SK-N-MC (cell line): ENCODE measurements around the gene FAF2.

Experiments used
- EZH2 ChIP-seq: fragments of 200-600 bp; sonication (generic); IDR thresholded peaks from one replicate; pipeline ENCODE4 v1.6.1; 2017; ENCODE audit warnings: antibody characterized with exemption
- FOXP2 ChIP-seq: optimal IDR thresholded peaks from 2 replicates; pipeline ENCODE3; 2011; ENCODE audit warnings: mild to moderate bottlenecking, moderate library complexity; ENCODE audit not compliant: insufficient read depth; ENCODE audit errors: extremely low read length, control extremely low read depth
- POLR2AphosphoS5 ChIP-seq: IDR thresholded peaks from 2 replicates; pipeline ENCODE4 v1.6.1; 2012; ENCODE audit warnings: mild to moderate bottlenecking, low read depth, low read length, borderline replicate concordance

DNA sequence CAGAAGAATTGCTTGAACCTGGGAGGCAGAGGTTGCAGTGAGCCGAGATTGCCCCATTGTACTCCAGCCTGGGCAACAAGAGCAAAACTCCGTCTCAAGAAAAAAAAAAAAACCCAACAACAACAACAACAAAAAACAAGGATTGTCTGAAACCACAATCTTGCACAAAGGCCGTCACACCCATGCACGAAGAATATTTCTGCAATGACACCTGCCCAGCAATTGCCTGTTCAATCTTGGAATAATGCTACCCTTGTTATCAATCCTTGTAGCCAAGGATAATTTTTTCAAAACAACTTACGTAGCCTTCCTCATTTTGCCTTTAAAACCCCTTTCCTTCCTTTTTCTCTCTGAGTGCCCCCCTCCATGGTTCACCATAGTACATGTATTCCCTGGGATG lies 28.1 kb upstream of the FAF2 start:
- TF ChIP-seq EZH2 = no peak
- TF ChIP-seq POLR2AphosphoS5 = no peak
- no peak for TF ChIP-seq FOXP2
